Neuronal stem cell (in vitro differentiated cells): ENCODE data around the gene OCA2.

Experiments
- DNase-seq: peaks from one replicate; pipeline ENCODE4 v3.0.0-alpha.2; 2013; ENCODE audit warnings: low spot score
- H2AFZ ChIP-seq: one replicate; pipeline ENCODE4 v1.6.1; 2013; ENCODE audit warnings: mild to moderate bottlenecking, low read length, inconsistent platforms
- H2AK5ac ChIP-seq: 2 replicates; pipeline ENCODE4 v1.6.1; 2013; ENCODE audit warnings: low read depth, mild to moderate bottlenecking, inconsistent platforms, low read length, moderate library complexity, mixed read lengths
- H2BK120ac ChIP-seq: 2 replicates; pipeline ENCODE4 v1.6.1; 2013; ENCODE audit warnings: low read depth, mild to moderate bottlenecking, inconsistent platforms, low read length, moderate library complexity, mixed read lengths
- H2BK12ac ChIP-seq: one replicate; pipeline ENCODE4 v1.6.1; 2013; ENCODE audit warnings: low read length, inconsistent platforms
- H2BK15ac ChIP-seq: 2 replicates; pipeline ENCODE4 v1.6.1; 2013; ENCODE audit warnings: mild to moderate bottlenecking, low read length, inconsistent platforms, mixed read lengths
- H2BK5ac ChIP-seq: one replicate; pipeline ENCODE4 v1.6.1; 2013; ENCODE audit warnings: inconsistent platforms, mild to moderate bottlenecking, low read length, moderate library complexity
- H3K14ac ChIP-seq: one replicate; pipeline ENCODE4 v1.6.1; 2013; ENCODE audit warnings: low read length, inconsistent platforms
- H3K18ac ChIP-seq: 2 replicates; pipeline ENCODE4 v1.6.1; 2013; ENCODE audit warnings: low read length, inconsistent platforms
- H3K23ac ChIP-seq: 2 replicates; pipeline ENCODE4 v1.6.1; 2013; ENCODE audit warnings: low read depth, mild to moderate bottlenecking, mixed read lengths, low read length, inconsistent platforms; ENCODE audit not compliant: poor library complexity
- H3K27ac ChIP-seq: replicated peaks from 3 replicates; pipeline ENCODE4 v1.5.1; 2013; ENCODE audit warnings: low read length, inconsistent platforms
- H3K27me3 ChIP-seq, 3 experiments: 2 replicates each; pipeline ENCODE4 v1.6.1; 2013; ENCODE audit warnings: low read length in 3 of 3, mild to moderate bottlenecking in 2 of 3, inconsistent platforms in 1 of 3, low read depth in 1 of 3, mixed read lengths in 1 of 3, moderate library complexity in 1 of 3; ENCODE audit not compliant: control insufficient read depth in 3 of 3, insufficient read depth in 3 of 3
- H3K36me3 ChIP-seq, 2 donors: replicated peaks in 1 of 2; 2 replicates each; pipeline ENCODE4 v1.6.1; 2013; ENCODE audit warnings: low read length in 2 of 2; ENCODE audit not compliant: control insufficient read depth in 2 of 2, insufficient read depth in 2 of 2
- H3K4ac ChIP-seq: 2 replicates; pipeline ENCODE4 v1.6.1; 2013; ENCODE audit warnings: inconsistent platforms, mild to moderate bottlenecking, low read length, moderate library complexity
- H3K4me1 ChIP-seq, 2 donors: 1 replicate in 1 of 2; 2 replicates in 1 of 2; pipeline ENCODE4 v1.6.1; 2013; ENCODE audit warnings: low read length in 2 of 2, low read depth in 1 of 2; ENCODE audit not compliant: control insufficient read depth in 2 of 2, insufficient read depth in 1 of 2
- H3K4me2 ChIP-seq: one replicate; pipeline ENCODE4 v1.6.1; 2013; ENCODE audit warnings: mild to moderate bottlenecking, low read length, inconsistent platforms; ENCODE audit not compliant: insufficient read depth, poor library complexity, severe bottlenecking
- H3K4me3 ChIP-seq, 2 donors: 2 replicates each; pipeline ENCODE4 v1.5.1; 2013; ENCODE audit warnings: low read length in 2 of 2, mild to moderate bottlenecking in 2 of 2, inconsistent platforms in 1 of 2, moderate library complexity in 1 of 2
- H3K79me1 ChIP-seq: one replicate; pipeline ENCODE4 v1.6.1; 2013; ENCODE audit warnings: low read depth, mild to moderate bottlenecking, inconsistent platforms, low read length, moderate library complexity
- H3K9ac ChIP-seq: one replicate; pipeline ENCODE4 v1.6.1; 2013; ENCODE audit warnings: mild to moderate bottlenecking, low read depth, low read length, inconsistent platforms; ENCODE audit not compliant: poor library complexity
- H3K9me3 ChIP-seq, 2 donors: replicated peaks in 1 of 2; 2 replicates each; pipeline versions ENCODE3 to v1.6.1; 2013; ENCODE audit warnings: low read length in 2 of 2, mild to moderate bottlenecking in 2 of 2, inconsistent platforms in 1 of 2, low read depth in 1 of 2, mixed read lengths in 1 of 2, moderate library complexity in 1 of 2; ENCODE audit not compliant: control insufficient read depth in 2 of 2, insufficient read depth in 1 of 2
- H4K8ac ChIP-seq: one replicate; pipeline ENCODE4 v1.6.1; 2013; ENCODE audit warnings: low read depth, mild to moderate bottlenecking, inconsistent platforms, low read length, moderate library complexity
- H4K91ac ChIP-seq: one replicate; pipeline ENCODE4 v1.6.1; 2013; ENCODE audit warnings: low read length, low read depth, mild to moderate bottlenecking, inconsistent platforms; ENCODE audit not compliant: poor library complexity
- WGBS, 2 donors: extraction: QIAGEN DNeasy Blood & Tissue Kit; methylation state at CpG; one replicate each; pipeline ENCODE4 v1.1.7; 2013; ENCODE audit warnings: missing lambda C conversion rate in 2 of 2, mixed read lengths in 1 of 2; ENCODE audit not compliant: insufficient read length in 2 of 2, insufficient replicate concordance in 1 of 2; ENCODE audit errors: extremely low coverage in 2 of 2; 5-methylcytosine and 5-hydroxymethylcytosine counted together

Gene OCA2

DNA sequence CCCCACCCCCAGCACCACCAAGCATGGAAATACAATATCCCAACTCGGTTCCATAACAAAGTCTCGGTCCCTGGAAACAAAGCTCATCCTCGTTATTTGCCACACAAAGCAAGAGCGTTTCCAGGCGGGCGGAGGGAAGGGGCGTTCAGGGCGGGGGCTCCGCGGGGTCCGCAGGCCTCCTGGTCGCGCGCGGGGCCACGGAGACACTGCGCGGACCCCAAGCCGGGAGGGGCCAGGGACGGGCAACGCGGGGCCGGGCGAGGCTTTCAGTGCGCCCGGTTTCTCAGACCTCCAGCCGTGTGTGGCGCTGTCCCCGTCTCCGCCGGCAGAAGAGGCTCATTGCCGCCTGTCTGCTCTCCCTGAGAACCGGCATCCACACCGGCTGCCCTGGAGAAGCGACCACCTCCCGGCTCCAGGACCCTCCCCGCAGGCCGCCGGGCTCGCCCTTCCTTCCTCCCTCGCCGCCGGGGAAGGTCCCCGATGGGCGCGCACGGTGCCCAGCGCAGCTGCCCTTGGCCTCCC is 329.0 kb downstream of the OCA2 start:
- no peak overlapping the region for H3K4me3 ChIP-seq
- no peak overlapping the region for H2BK5ac ChIP-seq
- no peak overlapping the region for H3K4me2 ChIP-seq
- H3K23ac ChIP-seq, result no peak overlapping the region
- H2AK5ac ChIP-seq, result peak overlapping the region; percentile 27
- H3K4ac ChIP-seq, result no peak overlapping the region
- H2BK12ac ChIP-seq, result no peak overlapping the region
- H2BK120ac ChIP-seq, result no peak overlapping the region
- H3K4me1 ChIP-seq, result peaks cover 0 to 3% of the 10 kb centered on the region in 2 donors
- H4K91ac ChIP-seq, result no peak overlapping the region
- H3K14ac ChIP-seq, result peak overlapping the region; percentile 40
- H3K18ac ChIP-seq, result no peak overlapping the region
- H2AFZ ChIP-seq, result no peak overlapping the region
- no CpG with 5 or more reads among the region's 48 CpGs for WGBS, 2 donors
- H3K9ac ChIP-seq, result no peak overlapping the region
- H2BK15ac ChIP-seq, result no peak overlapping the region
- peaks cover 0 to 4% of the 10 kb centered on the region in 2 donors for H3K9me3 ChIP-seq
- no peak overlapping the region for H3K27ac ChIP-seq
- H3K27me3 ChIP-seq, result no peaks in the 10 kb centered on the region
- no peak for DNase-seq
- no peak overlapping the region for H4K8ac ChIP-seq
- H3K79me1 ChIP-seq, result peaks cover 1% of the 10 kb centered on the region
- H3K36me3 ChIP-seq, result no peaks in the 10 kb centered on the region

DNA sequence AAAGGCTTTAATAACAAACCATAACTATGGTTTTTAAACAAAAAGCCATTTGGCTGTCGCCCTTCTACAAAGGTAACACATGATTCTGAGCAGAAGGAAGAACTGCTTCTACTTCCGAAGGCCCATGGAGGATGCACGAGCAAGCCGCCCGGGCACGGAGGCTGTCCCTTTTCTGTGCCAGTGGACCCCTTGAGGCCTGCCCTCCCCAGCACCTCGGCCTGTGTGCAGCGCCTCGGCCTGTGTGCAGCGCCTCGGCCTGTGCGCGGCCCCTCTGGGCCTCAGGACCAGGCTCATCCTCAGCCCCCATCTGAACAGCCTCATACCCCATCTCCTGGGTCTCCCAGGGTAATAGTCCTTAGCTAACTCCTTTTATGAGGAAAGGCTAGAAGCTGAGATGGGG is 329.5 kb downstream of the OCA2 start:
- no peak overlapping the region for H2BK15ac ChIP-seq
- WGBS, 2 donors, result no CpG with 5 or more reads among the region's 13 CpGs

DNA sequence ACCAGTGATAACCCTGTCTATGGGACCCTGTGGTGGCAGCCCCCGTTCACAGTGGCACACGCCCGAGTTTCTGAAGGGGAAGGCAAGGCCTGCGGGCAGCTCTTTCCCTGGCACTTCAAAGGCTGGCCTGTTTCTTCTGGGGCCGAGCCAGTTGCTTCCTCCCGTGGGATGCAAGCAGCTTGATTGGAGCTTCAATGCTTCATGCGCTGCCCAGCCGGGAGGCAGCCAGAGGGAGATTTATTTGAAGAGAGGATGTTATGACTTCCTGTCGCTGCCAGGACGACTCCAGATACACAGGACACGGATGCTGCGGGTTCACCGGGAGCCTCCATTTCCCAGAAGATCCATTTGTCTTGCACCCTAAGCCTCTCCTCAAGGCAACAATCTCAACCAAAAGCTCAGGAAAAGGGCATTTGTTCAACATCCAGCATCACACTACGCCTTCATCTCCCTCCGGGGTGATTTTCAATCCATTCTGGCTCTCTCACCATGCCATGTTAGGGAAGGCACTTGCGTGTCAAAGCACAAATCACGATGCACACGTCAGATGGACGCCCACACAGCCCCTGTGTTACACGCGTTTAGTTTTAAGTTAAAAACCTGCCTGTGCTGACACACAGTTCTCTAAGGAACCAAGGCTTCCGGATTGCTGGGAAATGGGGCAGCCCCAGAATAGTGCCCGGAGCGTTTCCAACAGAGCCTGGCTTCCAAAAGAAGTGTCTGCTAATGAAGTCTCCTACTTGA is 330.2 kb downstream of the OCA2 start:
- Histone ChIP-seq H2BK12ac (no peak overlapping the region), H3K27me3 (no peaks in the 10 kb centered on the region), H4K91ac (no peak overlapping the region), H2AK5ac (no peak overlapping the region), H4K8ac (no peak overlapping the region), H2AFZ (peak overlapping the region; percentile 22), H2BK5ac (no peak overlapping the region), H3K79me1 (no peaks in the 10 kb centered on the region), H3K18ac (peak overlapping the region; percentile 12), H3K4me1 (peaks cover 0 to 5% of the 10 kb centered on the region in 2 donors), H2BK120ac (no peak overlapping the region), H2BK15ac (no peak overlapping the region), H3K4ac (no peak overlapping the region), H3K36me3 (no peaks in the 10 kb centered on the region), H3K4me3 (no peak overlapping the region), H3K4me2 (no peak overlapping the region), H3K9ac (no peak overlapping the region), H3K9me3 (peaks cover 0 to 4% of the 10 kb centered on the region in 2 donors), H3K27ac (no peak overlapping the region), H3K14ac (no peak overlapping the region), H3K23ac (no peak overlapping the region)
- DNase-seq, result no peak
- WGBS, 2 donors, result no CpG with 5 or more reads among the region's 24 CpGs

More for the DNA sequence above, 329.5 kb downstream of the OCA2 start:
- no peak overlapping the region for H3K14ac ChIP-seq
- no peak overlapping the region for H3K23ac ChIP-seq
- H2BK12ac ChIP-seq, result no peak overlapping the region
- no peak overlapping the region for H3K18ac ChIP-seq
- H2BK120ac ChIP-seq, result no peak overlapping the region
- H4K8ac ChIP-seq, result no peak overlapping the region
- no peak overlapping the region for H3K27ac ChIP-seq
- H3K4me2 ChIP-seq, result no peak overlapping the region
- no peaks in the 10 kb centered on the region for H3K36me3 ChIP-seq
- no peak overlapping the region for H4K91ac ChIP-seq
- peaks cover 0 to 3% of the 10 kb centered on the region in 2 donors for H3K4me1 ChIP-seq
- peaks cover 0 to 4% of the 10 kb centered on the region in 2 donors for H3K9me3 ChIP-seq
- no peak overlapping the region for H2BK5ac ChIP-seq
- H3K4me3 ChIP-seq, result no peak overlapping the region
- H3K4ac ChIP-seq, result no peak overlapping the region
- no peak for DNase-seq
- H3K79me1 ChIP-seq, result no peaks in the 10 kb centered on the region
- peak overlapping the region; percentile 24 for H3K9ac ChIP-seq
- H2AK5ac ChIP-seq, result no peak overlapping the region
- H2AFZ ChIP-seq, result no peak overlapping the region
- H3K27me3 ChIP-seq, result no peaks in the 10 kb centered on the region

DNA sequence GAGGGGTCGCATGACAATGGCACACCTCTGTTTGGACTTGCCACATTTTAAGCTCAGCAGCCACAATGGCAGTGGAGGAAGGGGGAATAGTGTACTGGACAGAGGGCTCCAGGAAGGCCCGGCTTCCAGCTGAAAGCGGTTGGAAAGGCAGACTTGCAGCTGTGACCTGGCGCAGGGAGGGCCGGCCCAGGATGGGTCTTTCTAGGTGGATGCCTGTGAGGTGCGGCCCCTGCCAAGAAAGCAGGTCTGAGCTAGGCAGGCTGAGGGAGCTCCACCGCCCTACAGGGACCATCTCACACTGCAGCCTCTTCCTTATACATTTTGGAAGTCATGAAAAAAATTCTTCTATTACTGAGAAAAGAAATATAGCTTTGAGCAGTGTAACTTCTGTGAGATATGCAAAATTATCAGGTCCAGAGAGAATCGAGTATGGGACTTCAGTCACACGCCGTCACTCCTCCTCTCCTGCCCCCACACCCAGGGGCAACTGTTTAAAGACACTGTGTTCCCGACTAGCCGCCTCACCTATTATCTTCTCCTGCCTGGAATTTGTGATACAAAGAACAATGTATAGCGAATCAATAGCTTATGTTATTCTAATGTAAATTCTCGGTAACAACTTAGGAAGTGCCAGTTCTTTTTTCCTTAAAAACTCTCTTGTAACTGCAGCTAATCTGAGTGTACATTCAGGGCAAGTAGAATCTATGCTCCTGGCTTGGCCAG is 331.0 kb downstream of the OCA2 start:
- Histone ChIP-seq H2BK15ac (no peak overlapping the region), H2BK12ac (no peak overlapping the region), H3K18ac (peak overlapping the region; percentile 77), H3K23ac (no peak overlapping the region), H2BK5ac (no peak overlapping the region), H3K36me3 (no peaks in the 10 kb centered on the region), H2AK5ac (peak overlapping the region; percentile 14), H3K9me3 (peaks cover 0 to 4% of the 10 kb centered on the region in 2 donors), H3K4ac (no peak overlapping the region), H3K4me3 (no peak overlapping the region), H2BK120ac (no peak overlapping the region), H3K4me2 (no peak overlapping the region), H3K27me3 (no peaks in the 10 kb centered on the region), H3K9ac (no peak overlapping the region), H3K27ac (no peak overlapping the region), H3K4me1 (peaks cover 0 to 6% of the 10 kb centered on the region in 2 donors), H3K14ac (peak overlapping the region; percentile 49), H3K79me1 (no peaks in the 10 kb centered on the region), H4K91ac (no peak overlapping the region), H4K8ac (no peak overlapping the region), H2AFZ (no peak overlapping the region)
- no peak for DNase-seq
- WGBS, 2 donors, result no CpG with 5 or more reads among the region's 14 CpGs
